OCI-LY7 (cell line): Measurements from ENCODE around the gene PPM1L. TPM values are rescaled to one million over a fixed set of nuclear protein-coding genes. Genes with fewer than 3 reads are reported as not detected.

Source experiments
- BruUV-seq: library from RNA; stranded (reverse); fragments of 400-500 nt; replicated peaks from 2 replicates; lab custom pipeline; 2021; lab: Mats Ljungman, UMichigan
- CTCF ChIA-PET: fragments of 300-600 bp; sonication (Branson Sonifier 250); formaldehyde crosslinking; loops from one replicate; lab custom pipeline; 2022; ENCODE audit warnings: antibody characterized with exemption; ENCODE audit not compliant: unreplicated experiment; lab: Charles Lee
- POLR2A ChIA-PET: fragments of 300-600 bp; sonication (Branson Sonifier 250); formaldehyde crosslinking; loops from one replicate; lab custom pipeline; 2022; ENCODE audit warnings: antibody characterized with exemption; lab: Charles Lee
- DNase-seq: peaks from one replicate; pipeline ENCODE4 v3.0.0-alpha.2; 2015; ENCODE audit warnings: low spot score
- H2AFZ ChIP-seq: fragments of 200-600 bp; sonication (generic), shearing (Covaris generic); 2 replicates; pipeline ENCODE4 v1.6.1; 2014; ENCODE audit warnings: mild to moderate bottlenecking, antibody characterized with exemption, low read length, moderate library complexity
- H3K27ac ChIP-seq: fragments of 200-600 bp; sonication (generic); 2 replicates; pipeline ENCODE4 v1.5.1; 2014; ENCODE audit warnings: mixed run types, low read depth, mild to moderate bottlenecking, moderate library complexity, low read length, inconsistent platforms; ENCODE audit not compliant: poor library complexity, severe bottlenecking
- H3K36me3 ChIP-seq: fragments of 200-600 bp; sonication (generic); 2 replicates; pipeline ENCODE4 v1.6.1; 2014; ENCODE audit warnings: mild to moderate bottlenecking, antibody characterized with exemption, low read length, moderate library complexity, mixed read lengths; ENCODE audit not compliant: insufficient read depth
- H3K4me1 ChIP-seq: fragments of 200-600 bp; sonication (generic); 2 replicates; pipeline ENCODE4 v1.5.1; 2014; ENCODE audit warnings: mild to moderate bottlenecking, low read length; ENCODE audit not compliant: insufficient read depth, poor library complexity, severe bottlenecking
- H3K4me2 ChIP-seq: fragments of 200-600 bp; sonication (generic); 2 replicates; pipeline ENCODE4 v1.6.1; 2014; ENCODE audit warnings: mild to moderate bottlenecking, low read length
- H3K4me3 ChIP-seq: fragments of 200-600 bp; sonication (generic); 2 replicates; pipeline ENCODE4 v1.5.1; 2014; ENCODE audit warnings: mild to moderate bottlenecking, low read depth, low read length; ENCODE audit not compliant: poor library complexity, severe bottlenecking
- H3K79me2 ChIP-seq: fragments of 200-600 bp; sonication (generic); 2 replicates; pipeline ENCODE4 v1.6.1; 2016; ENCODE audit warnings: low read depth, mild to moderate bottlenecking, low read length, moderate library complexity, mixed read lengths; ENCODE audit not compliant: insufficient read depth
- H3K9me2 ChIP-seq: fragments of 200-600 bp; sonication (generic); 2 replicates; pipeline ENCODE4 v1.6.1; 2016; ENCODE audit warnings: mild to moderate bottlenecking, low read length, mixed read lengths; ENCODE audit not compliant: insufficient read depth
- H3K9me3 ChIP-seq: fragments of 200-600 bp; sonication (generic); 2 replicates; pipeline ENCODE4 v1.6.1; 2014; ENCODE audit warnings: mild to moderate bottlenecking, mixed run types, low read length, mixed read lengths
- H4K20me1 ChIP-seq: fragments of 200-600 bp; sonication (generic); 2 replicates; pipeline ENCODE4 v1.6.1; 2014; ENCODE audit warnings: mild to moderate bottlenecking, antibody characterized with exemption, low read length, moderate library complexity, mixed read lengths; ENCODE audit not compliant: insufficient read depth
- CTCF ChIP-seq: fragments of 200-600 bp; sonication (generic); conservative IDR thresholded peaks from 2 replicates; pipeline ENCODE4 v1.5.1; 2014; ENCODE audit warnings: mild to moderate bottlenecking, antibody characterized with exemption, low read length, moderate library complexity, mixed read lengths
- EZH2phosphoT487 ChIP-seq: fragments of 200-600 bp; sonication (generic); IDR thresholded peaks from 2 replicates; pipeline ENCODE4 v1.6.1; 2018; ENCODE audit warnings: low read depth, borderline replicate concordance, mild to moderate bottlenecking, mixed run types, antibody characterized with exemption, low read length, moderate library complexity, mixed read lengths
- intact Hi-C: fragments of 100-400 bp; cut with micrococcal nuclease; formaldehyde crosslinking; loops from one replicate; pipeline ENCODE4 v1.10.0; 2022; ENCODE audit not compliant: unreplicated experiment
- total RNA-seq, 2 experiments: library from RNA; depleted of rRNA in 1 of 2; stranded (reverse); fragments of >200 nt in 1 of 2; shearing (Covaris generic) in 1 of 2; gene quantifications; 2 replicates each; pipeline ENCODE4 v1.2.3, GENCODE V29; 2014 to 2022

Gene PPM1L
- total RNA-seq, 2 experiments from 2014 or later = 10.3 to 14.7 TPM

- no peak overlapping the region for H3K4me3 ChIP-seq
- intact Hi-C loops = loop anchor here (5.0 kb wide), 2 partner anchors 183 to 308 kb away; no protein-coding TSS in a partner anchor
- H3K79me2 ChIP-seq = peaks cover 15% of the 10 kb centered on the region; the same call in 1 of the 2 replicates
- ChIA-PET CTCF (no interaction called here), POLR2A (interaction anchor here (1.0 to 1.7 kb wide), 3 partner anchors 195 to 513 kb away, joined by 3 to 6 read pairs (median 3); no protein-coding TSS in a partner anchor)
- no peaks in the 10 kb centered on the region for H3K36me3 ChIP-seq
- 0 out of 2 replicates have a peak, but pooled peaks cover under 1% of the 10 kb centered on the region for H4K20me1 ChIP-seq
- H3K27ac ChIP-seq = no peak overlapping the region
- H3K4me1 ChIP-seq = peaks cover 19% of the 10 kb centered on the region
- H3K9me2 ChIP-seq = no peaks in the 10 kb centered on the region
- H3K4me2 ChIP-seq = peak overlapping the region; percentile 97
- DNase-seq = peak; percentile 4
- H3K9me3 ChIP-seq = no peaks in the 10 kb centered on the region
- TF ChIP-seq EZH2phosphoT487 (no peak), CTCF (peak; percentile 54)
- no TSS peak for BruUV-seq
- no peak overlapping the region for H2AFZ ChIP-seq
Observed at GRCh38 chr3:160758929-160759577, 3.0 kb downstream of the PPM1L start.

- DNase-seq = no peak
- Histone ChIP-seq H3K9me3 (no peaks in the 10 kb centered on the region), H3K4me2 (no peak overlapping the region), H3K27ac (no peak overlapping the region), H3K4me1 (peaks cover under 1% of the 10 kb centered on the region), H3K36me3 (no peaks in the 10 kb centered on the region), H2AFZ (no peak overlapping the region), H3K9me2 (no peaks in the 10 kb centered on the region), H3K4me3 (no peak overlapping the region), H3K79me2 (peaks cover 7% of the 10 kb centered on the region; the same call in 1 of the 2 replicates), H4K20me1 (0 out of 2 replicates have a peak, but pooled peaks cover 4% of the 10 kb centered on the region)
- BruUV-seq = no TSS peak
- CTCF ChIA-PET = no interaction called here
- intact Hi-C loops = no loop called here
- TF ChIP-seq EZH2phosphoT487 (no peak), CTCF (no peak)
- POLR2A ChIA-PET = interaction anchor here (0.7 to 1.0 kb wide), 2 partner anchors 14 to 473 kb away, joined by 3 to 4 read pairs; no protein-coding TSS in a partner anchor
Observed at GRCh38 chr3:160763073-160763472, 7.0 kb downstream of the PPM1L start.

DNA sequence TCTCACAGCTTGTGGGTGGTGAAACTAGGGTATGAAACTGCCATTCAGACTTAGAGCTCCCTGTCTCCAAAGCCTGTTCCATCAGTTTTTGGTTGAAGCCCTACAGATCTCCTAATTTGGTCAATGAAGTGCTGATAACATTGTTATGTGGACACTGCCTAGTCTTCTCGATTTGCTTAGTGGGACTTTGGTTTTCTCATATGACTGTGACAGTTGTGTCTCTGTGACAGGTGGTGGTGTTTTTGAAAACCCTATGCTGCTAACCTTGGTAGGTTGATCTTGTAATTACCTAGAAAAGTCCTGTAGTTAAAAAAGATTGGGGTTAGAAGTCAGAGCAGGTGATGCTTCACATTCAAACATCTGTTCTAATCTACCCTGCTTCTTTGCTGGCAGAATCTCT lies 9.2 kb downstream of the PPM1L start:
- Histone ChIP-seq H4K20me1 (0 out of 2 replicates have a peak, but pooled peaks cover 4% of the 10 kb centered on the region), H3K36me3 (no peaks in the 10 kb centered on the region), H3K4me1 (no peaks in the 10 kb centered on the region), H3K9me3 (no peaks in the 10 kb centered on the region), H3K9me2 (no peaks in the 10 kb centered on the region), H3K4me3 (no peak overlapping the region), H2AFZ (no peak overlapping the region), H3K27ac (no peak overlapping the region), H3K4me2 (no peak overlapping the region), H3K79me2 (no peaks in the 10 kb centered on the region)
- BruUV-seq = no TSS peak
- no peak for DNase-seq
- ChIA-PET CTCF (no interaction called here), POLR2A (interaction anchor here (0.6 to 0.9 kb wide), 3 partner anchors 8 to 1529 kb away, joined by 3 to 6 read pairs (median 3); no protein-coding TSS in a partner anchor)
- no peak for TF ChIP-seq EZH2phosphoT487
- TF ChIP-seq CTCF = no peak
- intact Hi-C loops = no loop called here
